ENCODE measurements around the gene TCF12.

GRCh38 chr15:57069423-57069822, 151.0 kb downstream of the TCF12 start:
- TF ChIP-seq CTCF (IDR thresholded peaks at IDR 0.05; ENCODE audit: extremely low read depth in 1 of 2, insufficient read depth in 1 of 2, low read depth in 1 of 2, low read length in 2 of 2) (no peak), POLR2A (IDR thresholded peaks at IDR 0.05; ENCODE audit: low read depth, low read length) (no peak), JUN (IDR thresholded peaks at IDR 0.05; ENCODE audit: borderline replicate concordance, insufficient read depth, insufficient read length, low read depth) (no peak), MAX (IDR thresholded peaks at IDR 0.05; ENCODE audit: insufficient read depth, insufficient read length) (no peak), EZH2 (IDR thresholded peaks at IDR 0.05; ENCODE audit: borderline replicate concordance, low read depth, low read length, severe bottlenecking) (no peak), FOS (IDR thresholded peaks at IDR 0.05; ENCODE audit: borderline replicate concordance, insufficient read depth, low read length) (no peak)
